HG03521 (cell line): Measurements from ENCODE around the gene TKT.

Experiments
- ATAC-seq: cut with Tn5 transposase; IDR thresholded peaks from one replicate; pipeline ENCODE4 v1.9.1; 2021; ENCODE audit warnings: mild to moderate bottlenecking, moderate library complexity; ENCODE audit not compliant: unreplicated experiment

The TKT gene

DNA sequence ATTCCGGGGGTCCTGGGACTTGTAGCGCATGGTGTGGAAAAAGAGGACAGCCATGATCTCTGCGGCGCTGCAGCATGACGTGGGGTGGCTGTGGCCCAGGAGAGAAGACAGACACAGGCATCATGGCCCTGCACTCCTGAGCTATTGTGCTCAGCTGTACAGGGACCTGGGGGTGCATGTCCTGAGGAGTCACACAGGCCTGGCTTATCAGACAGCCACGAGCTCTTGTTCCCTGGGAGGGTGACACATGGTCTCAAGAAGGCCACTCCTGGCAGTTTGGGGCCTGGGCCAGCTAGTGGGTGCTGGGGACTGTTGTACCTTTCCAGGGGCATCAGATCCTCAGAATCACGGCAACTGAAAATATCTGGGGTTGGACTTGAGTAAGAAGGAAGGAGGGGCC lies 13.7 kb downstream of the TKT start:
- ATAC-seq: no peak

DNA sequence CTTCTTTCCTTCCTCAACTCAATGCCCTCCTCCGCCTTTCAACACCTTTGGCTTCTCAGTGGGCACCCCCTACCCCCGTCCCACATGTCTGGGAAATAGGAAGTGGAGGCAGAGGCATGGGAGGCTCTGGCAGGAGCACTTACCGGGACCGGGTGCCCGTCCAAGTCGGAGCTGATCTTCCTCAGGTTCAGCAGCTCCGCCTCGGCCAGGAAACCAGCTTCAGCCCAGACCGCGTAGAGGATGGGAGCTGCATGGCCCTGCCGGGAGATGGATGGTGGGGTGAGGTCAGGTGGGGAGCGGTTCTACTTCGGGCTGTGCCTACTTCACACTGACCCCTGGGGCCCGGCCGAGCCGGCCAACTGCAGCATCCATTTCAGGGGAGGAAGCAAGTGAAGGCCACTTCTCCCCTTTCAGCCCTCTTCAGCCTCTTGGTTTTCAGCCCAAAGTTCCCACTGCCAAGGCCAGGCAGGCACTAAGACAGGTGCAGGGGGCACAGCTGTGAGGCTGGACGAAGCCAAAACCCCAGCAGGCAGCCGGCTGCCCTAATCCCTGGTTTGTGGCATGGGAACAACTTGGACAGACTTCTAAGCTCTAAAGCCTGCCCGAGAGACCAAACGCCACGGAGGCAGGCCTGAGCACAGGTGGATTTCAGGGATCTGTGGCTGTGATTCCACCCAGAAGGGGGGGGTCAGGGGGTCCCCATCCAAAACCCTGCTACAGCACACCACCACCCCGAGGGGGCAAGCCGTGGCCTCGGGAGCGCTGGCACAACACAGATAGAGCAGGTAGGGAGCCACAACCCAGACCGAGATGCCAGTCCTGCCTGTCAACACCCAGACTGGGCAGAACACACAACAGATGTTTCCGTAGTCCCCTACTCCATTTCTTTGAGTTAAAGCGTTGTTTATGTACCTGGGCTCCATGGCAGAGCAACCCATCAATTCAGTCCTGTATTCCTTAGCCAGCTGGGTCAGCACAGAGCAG lies 14.5 kb downstream of the TKT start:
- no peak for ATAC-seq

DNA sequence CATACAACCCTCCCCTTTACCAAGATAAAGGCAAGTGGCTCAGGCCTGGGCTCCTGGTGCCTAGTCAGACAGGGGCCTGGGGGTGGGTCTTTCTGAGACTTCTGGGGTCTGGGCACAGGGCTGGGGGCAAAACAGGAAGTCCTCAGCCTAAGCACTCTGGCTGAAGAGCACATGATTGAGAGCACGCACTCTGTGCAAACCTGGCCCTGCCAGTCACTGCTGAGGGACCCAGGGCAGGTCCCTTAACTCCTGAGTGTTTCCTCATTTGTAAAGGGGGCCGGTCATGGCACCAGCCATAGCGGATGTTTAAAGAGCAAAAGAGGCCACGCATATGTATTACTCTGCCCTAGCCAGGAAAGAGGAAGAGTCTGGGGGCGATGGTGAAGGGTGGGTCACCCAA lies 16.0 kb downstream of the TKT start:
- ATAC-seq: no peak

DNA sequence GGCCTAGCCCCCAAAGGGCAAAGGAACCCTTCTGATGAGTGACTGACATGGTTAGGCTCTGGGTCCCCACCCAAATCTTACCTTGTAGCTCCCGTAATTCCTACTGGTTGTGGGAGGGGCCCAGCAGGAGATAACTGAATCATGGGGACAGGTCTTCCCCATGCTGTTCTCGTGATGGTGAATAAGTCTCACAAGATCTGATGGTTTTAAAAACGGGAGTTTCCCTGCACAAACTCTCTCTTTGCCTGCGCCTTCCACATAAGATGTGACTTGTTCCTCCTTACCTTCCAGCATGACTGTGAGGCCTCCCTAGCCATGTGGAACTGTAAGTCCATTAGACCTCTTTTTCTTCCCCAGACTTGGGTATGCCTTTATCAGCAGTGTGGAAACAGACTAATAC lies 16.9 kb downstream of the TKT start:
- no peak for ATAC-seq

DNA sequence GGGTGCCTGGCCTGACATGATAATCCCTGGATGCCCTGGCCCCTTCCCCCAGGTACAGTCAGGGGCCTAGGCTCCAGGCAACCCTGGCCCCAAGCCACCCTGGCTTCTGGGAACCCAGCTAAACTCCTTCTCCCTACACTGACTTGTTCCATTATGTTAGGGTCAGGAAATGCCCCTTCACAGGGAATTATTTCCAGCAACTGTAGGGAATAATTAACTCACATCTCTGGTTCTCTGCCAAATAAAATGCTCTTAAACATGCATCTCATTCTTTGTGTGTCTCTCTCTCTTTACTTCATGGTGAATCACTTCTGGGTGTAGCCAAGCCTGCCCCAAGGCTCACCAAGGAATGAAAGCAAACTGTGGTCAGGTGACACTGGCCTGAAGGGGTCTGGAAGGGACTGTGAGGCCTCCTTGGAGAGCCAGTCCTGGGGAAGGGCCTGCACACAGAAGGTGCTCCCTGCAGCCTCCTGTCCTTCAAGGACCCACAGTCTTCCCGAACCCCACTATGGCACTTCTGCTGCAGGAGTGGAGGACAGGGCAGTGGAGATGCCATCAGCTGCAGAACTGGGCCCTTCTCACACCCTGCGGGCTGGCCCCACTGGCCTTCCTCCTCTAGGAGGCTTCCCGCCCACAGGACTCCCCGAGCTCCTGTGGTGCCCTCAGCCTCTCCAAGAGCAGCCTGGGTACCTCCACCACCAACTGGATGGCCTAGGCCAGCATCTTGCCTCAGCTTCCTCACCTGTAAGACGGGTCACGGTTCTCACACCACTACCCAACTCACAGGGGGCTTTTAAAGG lies 17.6 kb downstream of the TKT start:
- no peak for ATAC-seq

DNA sequence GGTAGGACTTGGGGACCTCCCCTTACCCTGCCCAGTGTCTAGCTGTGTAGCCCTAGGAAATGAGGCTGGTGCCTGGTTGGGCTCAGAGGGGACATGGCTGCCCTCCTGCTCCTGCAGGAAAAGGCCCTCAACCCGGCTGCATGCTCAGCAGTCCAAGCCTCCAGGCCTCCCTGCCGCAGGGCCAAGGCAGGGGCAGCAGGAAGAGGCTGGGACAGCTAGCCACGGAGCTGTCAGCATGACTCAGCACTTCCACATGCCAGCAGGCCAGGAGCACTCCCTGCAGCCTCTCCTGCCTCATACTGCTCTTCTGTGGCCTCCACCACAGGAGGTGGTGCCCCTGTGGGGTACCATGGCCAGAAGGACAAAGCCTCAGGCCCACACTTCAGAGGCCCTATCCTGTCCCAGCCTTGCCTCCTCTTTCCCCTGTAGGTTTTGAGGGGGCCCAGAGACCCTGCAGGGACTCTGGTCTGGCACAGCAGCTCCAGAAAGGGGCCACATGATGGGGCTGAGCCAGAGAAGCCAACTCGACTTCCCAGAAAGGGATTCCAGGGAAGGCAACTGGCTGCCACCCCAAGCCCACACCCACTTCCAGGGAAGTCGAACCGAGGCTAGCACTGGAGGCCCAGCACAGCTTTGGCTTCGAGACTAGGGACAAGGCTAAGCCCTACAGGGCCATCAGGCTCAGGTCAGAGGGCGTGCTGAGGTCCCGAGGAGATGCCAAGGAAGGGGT lies 19.5 kb downstream of the TKT start:
- no peak for ATAC-seq

DNA sequence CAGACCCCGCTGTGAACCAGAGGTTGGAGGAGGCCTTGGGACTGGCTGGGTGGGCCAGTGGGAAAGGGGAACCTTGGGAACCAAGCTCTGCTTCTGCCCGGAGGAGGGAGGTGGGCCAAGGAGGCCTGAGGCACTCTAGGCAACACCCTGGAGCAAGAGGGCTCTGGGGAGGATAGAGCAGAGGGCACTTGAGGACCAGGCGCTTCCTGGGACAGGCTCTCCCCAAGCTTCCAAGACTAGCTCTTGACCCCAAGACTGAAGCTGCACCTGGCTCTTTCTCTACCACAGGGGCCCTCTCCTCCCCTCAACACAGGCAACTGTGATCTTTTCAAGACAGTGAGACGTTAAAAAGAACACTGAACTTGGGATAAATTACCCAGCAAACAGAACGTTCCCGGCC lies 20.3 kb downstream of the TKT start:
- ATAC-seq: no peak

DNA sequence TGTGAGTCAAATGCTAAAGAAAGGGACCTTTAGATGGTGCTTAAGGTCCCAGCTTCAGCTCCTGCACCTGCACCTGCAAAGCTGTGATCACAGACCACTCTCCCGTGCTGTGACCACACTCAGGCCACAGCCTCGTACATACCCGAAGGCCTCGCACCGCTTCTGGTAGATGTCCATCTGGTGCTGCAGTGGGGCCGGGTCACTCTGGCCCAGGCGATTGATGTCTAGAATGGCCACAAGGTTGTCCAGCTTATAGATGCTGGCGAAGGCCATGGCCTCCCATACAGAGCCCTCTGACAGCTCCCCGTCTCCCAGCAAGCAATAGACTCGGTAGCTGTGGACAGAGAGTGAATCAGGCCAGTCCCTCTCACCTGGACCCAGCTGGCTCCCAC lies 21.0 kb downstream of the TKT start:
- ATAC-seq: no peak

DNA sequence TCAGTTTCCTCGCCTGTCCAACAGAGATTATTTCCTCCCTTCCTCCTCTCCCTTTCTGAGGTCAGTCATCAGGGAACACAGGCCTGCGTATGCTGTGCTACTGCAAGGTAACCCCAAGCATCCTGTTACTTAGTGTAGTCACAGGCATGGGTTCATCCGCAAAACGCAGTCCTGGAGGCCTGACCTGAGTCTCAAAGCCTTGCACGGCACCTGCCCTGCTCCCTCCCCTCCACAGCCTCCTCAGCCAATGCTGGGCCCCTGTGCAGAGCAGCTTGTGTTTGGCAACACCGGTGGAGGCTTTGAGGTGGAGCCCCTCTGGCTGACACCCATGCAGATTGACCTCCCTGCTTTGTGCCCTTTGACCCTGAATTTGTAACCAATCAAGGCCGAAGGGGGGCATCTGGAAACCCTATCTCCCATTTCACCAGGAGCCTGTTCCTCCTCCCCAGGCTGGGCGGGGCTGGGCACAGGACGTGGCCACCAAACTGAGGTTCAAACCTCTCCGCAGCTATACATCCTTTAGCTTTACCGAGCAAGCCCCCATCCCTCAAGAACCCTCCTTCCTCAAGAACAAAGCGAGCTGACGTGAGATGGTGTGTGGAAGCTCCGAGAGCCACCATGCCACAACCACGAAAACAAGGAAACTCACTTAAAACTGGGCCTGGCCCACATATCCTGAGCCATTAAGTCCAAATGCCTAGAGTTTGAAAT lies 21.5 kb downstream of the TKT start:
- no peak for ATAC-seq

DNA sequence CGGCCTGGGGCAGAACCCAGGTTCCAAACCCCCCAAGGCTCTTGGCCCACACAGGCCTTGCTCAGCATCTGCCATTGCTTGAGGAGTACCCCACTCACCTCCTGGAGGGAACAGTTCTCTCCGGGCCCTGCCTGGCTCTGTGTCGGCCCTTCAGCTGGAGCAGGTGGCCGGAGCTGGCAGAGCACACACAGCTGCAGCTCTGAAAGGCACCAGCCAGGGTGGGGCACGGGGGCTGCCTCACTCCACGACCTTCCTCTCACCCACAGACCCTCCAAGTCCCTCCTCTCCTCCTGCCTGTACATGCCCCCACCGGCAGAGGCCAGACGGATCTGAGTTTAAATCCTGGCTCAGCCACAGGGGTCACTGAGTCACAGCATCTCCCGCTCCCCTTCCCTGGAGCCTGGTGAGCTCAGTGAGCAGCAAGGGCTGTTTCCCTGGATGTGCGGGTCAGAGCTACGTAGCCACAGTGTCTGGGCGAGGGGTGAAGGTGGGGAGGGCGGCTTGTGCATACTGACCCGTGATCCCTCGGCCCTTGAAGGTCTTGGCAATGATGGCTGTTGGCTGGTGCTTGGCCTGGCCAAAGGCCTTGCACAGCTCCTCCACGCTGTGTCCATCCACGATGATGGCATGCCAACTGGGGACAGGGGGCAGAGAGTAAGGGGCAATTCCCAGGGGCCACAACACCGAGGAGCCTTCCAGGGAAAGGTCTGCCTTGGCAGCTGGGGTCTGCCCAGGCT lies 23.0 kb downstream of the TKT start:
- no peak for ATAC-seq

DNA sequence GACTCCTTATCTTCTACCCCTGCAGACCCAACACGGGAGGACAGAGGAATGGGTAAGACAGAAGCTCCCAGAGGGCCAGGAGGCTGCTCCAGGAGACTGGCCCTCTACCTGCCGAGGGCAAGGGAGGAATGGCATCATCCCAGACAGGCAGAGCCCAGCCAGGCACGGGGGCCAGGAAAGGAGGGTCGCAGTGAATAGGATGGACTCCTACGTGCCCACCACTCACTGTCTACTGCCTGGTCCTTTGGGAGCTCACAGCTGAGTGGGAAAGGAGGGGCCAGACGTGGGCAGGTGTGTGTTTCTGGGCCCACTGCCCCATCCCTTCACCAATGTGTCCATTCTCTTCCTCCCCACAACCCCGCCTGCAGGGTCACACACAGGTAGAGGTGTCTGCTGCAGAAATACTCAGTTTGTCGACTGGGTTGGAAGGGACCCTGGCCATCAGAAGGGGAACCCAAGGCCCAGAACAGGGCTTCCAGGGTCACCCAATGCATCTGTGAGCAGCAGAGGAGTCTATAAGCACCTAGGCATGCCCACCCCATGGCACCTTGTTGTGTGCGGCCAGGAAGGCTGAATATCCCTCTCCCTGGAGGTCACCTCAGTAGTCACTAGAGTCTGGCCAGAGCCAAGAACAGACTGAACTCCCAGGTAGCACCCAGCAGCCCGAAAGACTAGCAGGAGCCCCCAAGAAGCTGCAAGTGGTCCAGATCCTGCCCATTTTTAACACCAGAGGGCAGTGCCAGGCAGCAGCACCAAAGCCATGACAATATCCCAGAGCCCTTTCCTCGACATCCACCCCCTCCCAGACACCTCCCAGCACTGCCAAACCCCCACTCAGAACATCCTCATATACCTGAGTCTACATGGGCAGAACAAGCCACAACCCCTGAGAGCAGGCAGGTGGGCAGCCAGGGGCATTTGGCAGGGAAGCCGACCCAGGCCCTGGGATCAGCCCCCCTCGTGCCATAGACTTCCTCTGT lies 24.0 kb downstream of the TKT start:
- no peak for ATAC-seq

DNA sequence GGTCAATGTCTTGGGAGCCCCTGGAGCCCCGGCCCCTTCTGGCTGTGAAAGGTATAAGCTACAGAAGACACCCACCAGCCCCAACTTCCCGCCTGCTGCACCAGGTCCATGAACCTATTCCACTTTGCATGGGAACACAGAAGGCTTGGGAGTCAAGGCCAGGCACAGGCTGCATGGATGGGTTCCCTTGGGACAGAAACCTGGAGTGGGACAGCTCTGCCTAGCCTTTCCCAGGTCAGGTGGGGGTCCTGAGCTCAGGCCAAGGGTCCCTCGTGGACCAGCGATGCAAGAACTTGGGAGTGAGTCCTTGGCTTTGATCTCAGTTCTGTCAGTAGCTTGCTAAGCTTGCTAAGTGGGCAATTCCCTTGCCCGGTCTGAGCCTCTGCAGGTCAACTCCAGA lies 25.0 kb downstream of the TKT start:
- ATAC-seq: no peak

DNA sequence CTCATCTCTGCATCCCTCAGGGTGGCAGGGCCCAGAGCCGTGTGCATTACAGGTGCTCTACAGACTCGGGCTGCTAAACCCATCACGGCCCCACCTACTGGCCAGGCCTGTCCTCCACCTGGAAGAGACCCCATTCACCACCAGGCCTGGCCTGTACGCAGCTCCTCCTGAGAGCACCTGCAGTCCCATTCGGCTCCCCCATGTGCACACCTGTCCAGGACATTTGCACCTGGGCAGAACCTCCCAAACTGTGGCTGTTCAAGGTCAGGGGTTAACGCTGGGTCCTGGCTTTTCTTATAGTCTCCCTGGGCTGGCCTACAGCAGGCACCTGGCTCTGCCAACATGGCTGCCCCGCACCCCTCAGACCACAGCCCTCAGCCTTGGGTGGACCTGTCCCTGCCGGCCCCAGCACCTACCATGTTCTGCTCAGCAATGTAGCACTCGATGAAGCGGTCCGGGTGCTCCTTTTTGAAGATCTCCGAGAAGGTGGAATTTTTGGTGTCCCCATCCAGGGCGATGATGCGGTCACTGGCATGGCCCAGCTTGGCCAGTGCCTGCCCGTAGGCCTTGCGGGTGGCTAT lies 25.7 kb downstream of the TKT start:
- ATAC-seq: no peak

DNA sequence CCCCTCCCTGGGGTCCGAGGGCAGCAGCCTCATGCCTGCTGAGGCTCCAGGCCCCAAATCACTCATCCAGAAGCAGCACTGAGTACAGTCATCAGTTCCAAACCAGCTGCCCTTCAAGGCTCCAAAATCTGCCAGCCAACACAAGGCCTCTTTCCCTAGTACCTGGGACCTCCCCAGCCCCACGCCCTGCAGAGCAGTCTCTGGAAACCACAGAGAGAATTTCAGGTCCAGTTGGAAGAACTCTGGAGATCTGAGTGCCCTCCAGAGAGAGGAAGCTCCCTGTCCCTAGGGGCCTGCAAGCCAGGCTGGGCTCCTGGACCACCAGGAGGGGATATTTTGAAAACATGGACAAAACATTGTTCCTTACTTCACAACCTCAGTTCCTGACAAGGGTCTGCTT lies 26.2 kb downstream of the TKT start:
- no peak for ATAC-seq

DNA sequence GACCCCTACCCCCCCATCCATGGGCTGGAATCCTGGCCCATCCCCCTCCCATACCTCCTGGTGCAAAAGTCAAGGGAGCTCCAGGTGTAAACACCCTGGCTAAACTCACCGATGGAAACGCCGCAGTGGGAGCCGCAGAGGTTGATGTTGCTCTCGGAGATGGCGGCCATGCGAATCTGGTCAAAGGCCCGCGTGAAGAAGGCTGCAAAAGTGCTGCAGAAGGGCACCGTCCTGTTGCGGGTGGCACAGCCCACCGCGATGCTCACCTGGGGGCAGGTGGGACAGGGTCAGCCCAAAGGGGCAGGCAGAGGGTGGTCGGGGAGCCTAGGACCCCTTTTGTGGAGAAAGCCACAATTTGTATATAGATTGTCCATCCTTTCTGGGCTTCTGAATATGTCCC lies 26.7 kb downstream of the TKT start:
- ATAC-seq: no peak

DNA sequence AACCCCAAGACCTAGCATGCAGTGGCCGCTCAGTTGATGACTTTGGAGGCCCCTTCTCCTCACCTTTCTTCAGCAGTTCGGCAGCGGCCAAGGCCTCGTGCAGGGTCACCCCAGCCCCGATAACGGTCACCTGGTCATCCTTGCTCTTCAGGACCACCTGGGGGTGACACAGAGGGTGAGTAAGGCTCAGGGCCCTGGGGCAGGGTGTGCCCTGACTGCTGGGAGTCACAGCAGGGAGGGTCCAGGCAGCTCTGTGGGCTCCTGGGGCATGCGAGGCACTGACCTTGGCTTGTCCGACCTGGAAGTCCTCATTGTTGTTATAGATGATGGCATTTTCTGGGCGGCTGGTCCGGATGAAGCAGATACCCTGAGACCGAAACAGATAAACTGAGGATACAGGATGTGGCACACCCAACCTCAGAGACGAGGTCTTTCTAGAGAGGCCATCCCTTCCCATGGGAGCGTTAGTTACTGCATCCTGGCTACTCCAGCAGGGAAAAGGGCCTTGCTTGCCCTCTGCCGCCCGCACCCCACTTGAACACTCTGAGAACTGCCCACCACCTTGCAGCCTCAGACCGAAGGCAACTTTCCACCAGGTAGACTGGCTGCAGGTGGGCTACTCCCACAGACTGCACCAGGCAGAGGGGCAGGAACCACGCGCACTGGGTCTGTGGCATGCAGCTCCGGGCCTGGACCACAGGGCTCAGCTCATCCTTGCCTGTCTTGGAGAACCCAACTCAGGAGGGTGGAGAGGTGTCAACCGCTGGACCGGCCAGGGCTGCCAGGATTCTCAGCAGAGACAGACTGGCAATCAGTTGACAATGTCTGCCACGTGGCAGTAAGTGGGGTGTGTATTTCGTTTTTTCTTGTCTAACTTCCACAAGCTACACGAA lies 27.6 kb downstream of the TKT start:
- ATAC-seq: no peak

DNA sequence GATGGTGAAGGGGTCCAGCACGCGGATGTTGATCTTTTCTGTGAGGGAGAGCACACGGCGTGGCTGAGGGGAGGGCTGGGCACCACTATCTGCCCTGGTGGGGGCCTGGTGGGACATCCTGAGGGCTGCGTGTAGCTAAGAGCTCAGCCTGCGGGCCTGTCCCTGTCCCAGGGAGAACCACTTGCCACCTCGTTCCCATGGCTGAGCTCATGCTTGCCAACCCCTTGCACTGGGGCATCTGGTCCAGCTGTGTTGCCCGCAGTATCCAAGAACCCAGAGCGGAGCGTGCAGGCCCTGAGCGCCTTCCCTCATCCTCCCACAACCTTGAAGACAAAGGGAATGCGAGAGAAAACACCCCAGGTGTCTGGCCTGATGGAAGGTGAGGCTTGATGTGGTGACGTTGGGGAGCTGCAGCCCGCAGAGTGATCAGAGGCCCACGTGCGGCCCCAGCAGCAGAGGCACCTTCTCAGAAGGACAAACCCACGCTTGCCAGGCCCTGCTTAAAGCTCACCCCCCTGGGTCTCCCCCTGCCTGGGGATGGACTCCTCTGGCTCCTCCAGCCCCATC lies 28.9 kb downstream of the TKT start:
- no peak for ATAC-seq
